Measurements from ENCODE around the gene KANSL1.

KANSL1 gene

DNA sequence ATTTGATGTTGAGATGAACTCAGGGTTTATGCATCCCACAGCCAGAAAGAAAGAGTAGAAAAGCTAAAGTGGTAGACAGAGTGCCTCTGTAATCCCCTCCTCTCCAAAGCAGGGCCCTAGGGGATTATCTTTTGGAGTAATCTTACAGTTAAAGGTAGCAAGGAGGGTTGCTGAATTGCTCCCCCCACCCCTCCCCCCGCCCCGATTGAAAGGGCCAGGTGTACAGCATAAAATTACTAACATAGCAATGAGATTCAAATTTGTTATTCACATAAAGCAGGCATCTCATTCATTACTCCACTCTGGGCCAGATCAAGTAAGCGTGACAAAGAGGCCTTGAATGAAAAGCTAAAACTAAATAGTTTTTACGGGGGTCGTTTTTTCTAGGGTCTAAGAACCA is 121.4 kb downstream of the KANSL1 start:
- no peak for DNase-seq (ENCODE audit: low spot score)

- DNase-seq (ENCODE audit: low spot score), result no peak
Observed at GRCh38 chr17:46064460-46064859, 128.8 kb downstream of the KANSL1 start.

DNA sequence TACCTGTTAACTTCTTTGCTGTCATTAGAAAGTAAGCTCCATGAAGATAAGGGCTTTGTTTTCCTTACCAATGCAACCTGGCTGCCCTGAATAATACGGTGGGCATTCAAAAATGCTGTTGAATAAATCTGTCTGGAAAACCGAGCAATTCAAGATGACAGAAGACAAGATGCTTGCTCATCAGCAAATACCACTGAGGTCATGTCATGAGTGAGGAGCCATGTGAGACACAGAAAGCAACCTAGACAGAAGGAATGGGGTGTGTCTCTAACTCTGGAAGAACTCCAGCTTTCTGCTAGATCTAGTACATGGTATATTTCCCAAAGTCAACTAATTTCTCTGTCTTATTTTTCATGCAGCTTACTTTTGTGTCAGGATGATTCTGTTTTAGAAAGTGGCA is 130.0 kb downstream of the KANSL1 start:
- peak; percentile 27 for DNase-seq (ENCODE audit: low spot score)

DNA sequence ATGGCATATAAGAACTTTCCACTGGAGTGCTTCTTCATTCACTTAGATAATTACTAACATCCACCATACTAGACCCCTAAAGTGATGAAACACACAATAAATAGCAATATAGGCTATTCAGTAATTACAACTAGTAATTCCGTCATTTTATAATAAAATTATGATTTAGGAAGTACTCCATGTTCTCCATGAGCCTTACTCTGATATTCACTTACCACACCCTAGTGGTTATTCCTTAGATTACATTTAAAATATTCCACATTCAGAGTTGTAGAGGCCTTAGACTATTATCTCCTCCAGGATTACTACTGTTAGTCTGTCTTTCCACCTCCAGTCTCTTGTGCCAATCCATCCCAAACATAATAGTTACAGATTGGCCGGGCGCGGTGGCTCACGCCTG is 131.8 kb downstream of the KANSL1 start:
- DNase-seq (ENCODE audit: low spot score), result peak; percentile 38

- no peak for DNase-seq (ENCODE audit: low spot score)
Observed at GRCh38 chr17:46060461-46060860, 132.8 kb downstream of the KANSL1 start.

GRCh38 chr17:46059486-46059885 is 133.7 kb downstream of the KANSL1 start:
- no peak for DNase-seq (ENCODE audit: low spot score)

DNA sequence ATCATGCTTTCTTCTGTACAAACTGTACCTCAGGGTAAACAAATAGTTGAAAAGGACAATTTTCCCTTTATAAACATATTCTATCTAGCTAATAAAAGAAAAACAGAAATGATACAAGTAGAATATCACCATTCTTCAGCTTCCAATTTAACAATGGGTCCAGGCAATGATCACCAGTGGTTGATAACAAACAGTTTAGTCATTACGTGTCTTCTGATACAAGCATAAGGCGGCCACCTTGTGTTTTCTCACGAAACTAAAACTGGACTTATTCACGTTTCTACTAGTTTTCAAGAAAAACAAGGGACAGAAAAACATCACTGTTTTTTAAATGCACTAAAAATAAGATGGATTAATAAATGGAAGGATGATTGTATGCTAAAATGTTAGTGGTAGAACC is 135.9 kb downstream of the KANSL1 start:
- DNase-seq (ENCODE audit: low spot score), result no peak

GRCh38 chr17:46056800-46057304 is 136.4 kb downstream of the KANSL1 start:
- no peak for DNase-seq (ENCODE audit: low spot score)

DNA sequence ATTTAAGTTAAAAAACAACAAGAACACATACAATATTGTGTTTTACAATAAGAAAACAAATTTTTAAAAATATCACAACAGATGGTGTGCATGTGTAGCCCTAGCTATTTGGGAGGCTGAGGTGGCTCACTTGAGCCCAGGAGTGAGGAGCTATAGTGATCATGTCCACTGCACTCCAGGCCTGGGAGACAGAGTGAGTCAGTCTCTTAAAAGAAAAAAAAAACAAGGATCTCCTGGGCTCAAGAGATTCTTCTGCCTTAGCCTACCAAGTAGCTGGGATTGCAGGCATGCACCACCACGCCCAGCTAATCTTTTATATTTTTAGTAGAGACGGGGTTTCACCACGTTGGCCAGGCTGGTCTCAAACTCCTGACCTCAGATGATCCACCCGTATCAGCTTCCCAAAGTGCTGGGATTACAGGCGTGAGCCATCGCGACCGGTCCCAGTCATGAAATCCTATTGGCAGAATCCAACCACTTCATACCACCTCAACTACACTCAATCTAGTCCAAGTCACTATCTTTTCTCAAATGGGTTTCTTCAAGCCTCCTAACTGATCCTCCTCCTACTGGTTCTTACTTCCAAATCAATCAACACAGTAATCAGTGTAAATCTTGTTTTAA is 139.2 kb downstream of the KANSL1 start:
- no peak for DNase-seq (ENCODE audit: low spot score)

DNA sequence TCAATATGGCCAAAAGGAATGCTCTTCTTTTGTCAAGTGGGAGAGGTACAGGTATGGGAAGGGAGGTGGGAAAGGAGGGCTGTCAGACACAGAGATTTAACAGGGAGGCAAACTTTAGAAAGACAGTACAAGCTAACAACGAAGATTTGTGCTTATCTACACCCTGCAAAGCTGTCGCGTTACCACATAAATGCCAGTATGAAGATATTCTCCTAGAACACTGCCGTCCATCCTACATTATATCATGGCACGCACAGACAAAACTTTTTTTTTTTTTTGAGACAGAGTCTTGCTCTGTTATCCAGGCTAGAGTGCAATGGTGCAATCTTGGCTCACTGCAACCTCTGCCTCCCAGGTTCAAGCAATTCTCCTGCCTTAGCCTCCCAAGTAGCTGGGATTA is 143.6 kb downstream of the KANSL1 start:
- DNase-seq (ENCODE audit: low spot score), result no peak

- DNase-seq (ENCODE audit: low spot score), result no peak
Observed at GRCh38 chr17:46047856-46048255, 145.4 kb downstream of the KANSL1 start.

DNA sequence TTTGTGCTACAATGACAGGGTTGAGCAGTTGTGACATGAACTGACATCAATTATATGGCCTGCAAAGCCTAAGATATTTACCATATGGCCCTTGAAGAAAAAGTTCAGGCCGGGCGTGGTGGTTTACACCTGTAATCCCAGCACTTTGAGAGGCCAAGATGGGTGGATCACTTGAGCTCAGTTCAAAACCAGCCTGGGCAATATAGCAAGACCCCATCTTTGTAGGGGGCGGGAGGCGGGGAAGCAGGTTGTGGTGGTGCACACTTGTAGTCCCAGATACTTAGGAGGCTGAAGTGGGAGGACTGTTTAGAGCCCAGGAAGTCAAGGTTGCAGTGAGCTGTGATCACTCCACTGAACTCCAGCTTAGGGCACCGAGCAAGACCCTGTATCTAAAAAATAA is 145.8 kb downstream of the KANSL1 start:
- DNase-seq (ENCODE audit: low spot score), result no peak

DNA sequence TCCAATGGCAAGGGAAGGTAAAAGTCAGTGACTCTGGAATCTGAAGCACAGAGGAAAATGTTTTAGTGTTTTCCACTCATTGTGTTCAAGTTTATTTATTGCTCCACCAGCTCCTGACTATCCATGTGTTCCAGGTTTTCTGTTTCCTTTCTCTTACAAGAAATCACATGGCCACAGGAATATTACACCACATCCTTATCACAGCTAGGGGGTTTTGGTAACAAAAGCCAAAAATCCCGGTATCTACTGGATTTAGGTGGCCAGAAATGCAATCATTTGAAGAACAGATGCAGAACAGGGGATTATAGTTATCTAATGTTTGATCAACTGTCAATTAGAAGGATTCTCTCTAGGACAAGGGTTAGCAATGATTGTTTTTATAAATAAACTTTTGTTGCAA is 146.3 kb downstream of the KANSL1 start:
- DNase-seq (ENCODE audit: low spot score), result no peak

GRCh38 chr17:46045639-46046038 is 147.6 kb downstream of the KANSL1 start:
- peak; percentile 15 for DNase-seq (ENCODE audit: low spot score)

GRCh38 chr17:46044989-46045388 is 148.2 kb downstream of the KANSL1 start:
- no peak for DNase-seq (ENCODE audit: low spot score)

DNA sequence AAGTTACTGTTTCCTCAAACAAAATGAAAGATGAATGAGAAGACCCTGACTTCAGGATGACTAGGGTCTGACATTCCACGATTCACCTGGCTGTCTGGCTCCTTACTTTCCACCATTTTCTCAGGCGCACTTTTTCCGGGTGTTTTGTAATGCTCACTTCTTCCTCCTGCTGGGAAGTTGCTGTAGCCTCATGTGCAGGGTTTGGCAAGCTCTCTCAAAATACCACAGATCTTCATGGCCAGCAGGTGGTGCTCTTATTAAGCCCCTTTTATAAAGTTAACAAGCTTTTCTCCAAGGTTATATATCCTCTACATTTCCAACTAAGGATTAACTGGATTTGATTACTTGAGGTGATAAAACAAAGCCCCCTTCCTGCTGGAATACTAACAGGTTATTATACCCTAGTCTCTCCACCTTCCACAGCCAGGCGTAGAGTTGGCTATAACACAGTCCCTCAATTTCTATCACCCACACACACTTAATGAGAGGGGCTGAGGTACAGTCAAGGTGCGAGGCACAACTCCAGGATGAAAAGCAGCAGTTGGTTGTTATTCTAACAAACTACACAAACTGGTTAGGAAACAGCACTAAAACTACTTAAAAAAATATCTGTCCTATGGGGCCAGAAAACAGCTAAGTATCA is 148.8 kb downstream of the KANSL1 start:
- DNase-seq (ENCODE audit: low spot score), result peak; percentile 75

- DNase-seq (ENCODE audit: low spot score), result no peak
Observed at GRCh38 chr17:46043606-46044005, 149.6 kb downstream of the KANSL1 start.

DNA sequence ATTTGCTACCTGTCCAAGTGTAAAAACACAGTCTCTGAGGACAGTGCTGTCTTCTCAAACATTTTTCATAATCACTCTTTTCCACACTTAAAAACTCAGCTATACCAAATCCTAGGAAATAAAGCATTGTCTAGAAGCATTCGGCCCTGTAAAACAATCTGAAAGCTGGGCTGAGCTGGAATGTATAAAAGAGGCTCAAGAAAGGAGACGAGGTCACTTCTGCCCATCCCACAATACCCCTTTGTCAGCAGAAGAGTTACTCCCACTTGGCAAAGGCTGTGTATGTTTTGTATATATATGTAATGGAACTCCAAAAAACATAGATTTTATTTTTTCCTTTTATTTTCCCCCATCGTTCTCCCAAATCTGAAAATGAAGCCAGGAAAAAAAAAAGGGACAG is 150.3 kb downstream of the KANSL1 start:
- no peak for DNase-seq (ENCODE audit: low spot score)

DNA sequence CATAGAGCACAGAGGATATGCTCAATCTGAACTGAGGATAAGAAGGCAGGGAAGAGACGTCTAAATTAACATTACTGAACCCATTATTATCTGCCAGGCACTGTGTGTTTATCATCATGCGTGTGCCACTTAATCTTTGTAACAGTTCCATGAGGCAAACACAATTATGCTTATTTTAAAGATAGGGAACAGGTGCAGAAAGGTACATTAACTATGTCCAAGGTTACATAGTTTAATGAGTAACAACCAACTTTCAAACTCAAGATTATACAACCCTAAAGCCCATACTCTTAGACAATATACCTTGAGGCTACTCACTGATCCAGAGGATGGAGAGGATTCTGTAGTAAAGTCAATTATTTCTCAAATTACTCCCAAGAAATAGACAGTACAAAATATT is 151.0 kb downstream of the KANSL1 start:
- no peak for DNase-seq (ENCODE audit: low spot score)

GRCh38 chr17:46039592-46040186 is 153.5 kb downstream of the KANSL1 start:
- no peak for DNase-seq (ENCODE audit: low spot score)

DNA sequence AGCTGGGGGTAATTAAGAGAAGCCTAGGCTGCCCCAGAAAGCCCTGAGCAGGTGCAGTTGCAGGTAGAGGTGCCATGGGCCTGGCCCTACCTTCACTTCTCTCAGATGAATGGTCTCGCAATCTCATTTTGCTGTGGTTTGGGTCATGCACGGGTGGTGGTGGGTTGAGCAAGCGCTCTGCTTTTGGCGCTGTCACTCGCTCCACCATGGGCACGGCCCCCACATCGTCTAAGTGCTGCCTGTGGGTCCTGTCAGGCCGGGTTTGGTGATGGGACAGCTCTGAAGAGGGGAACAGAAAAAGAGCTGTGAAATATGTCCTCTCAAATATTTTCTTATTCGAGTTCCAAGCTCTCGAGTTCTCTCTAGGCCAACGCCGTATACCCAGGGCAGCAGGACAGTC is 154.3 kb downstream of the KANSL1 start:
- DNase-seq (ENCODE audit: low spot score), result no peak

DNA sequence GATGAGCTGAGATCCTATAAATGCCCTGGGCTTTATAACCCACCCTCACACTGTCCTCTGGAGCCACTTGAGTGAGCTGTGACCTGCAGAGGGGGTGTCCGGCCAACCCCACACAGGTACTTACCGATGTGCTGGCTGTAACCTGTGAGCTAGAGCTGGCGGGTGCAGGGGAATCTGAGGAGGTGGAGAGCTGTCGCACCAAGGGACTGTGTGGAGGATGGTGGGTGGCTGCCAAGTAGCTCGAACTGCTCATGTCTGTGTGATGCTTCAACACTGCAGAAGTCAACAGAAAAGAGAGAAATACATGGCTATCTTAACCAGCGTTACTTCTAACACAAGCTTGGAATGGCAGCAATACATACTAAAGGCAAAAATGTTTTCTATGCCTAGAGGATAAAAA is 154.8 kb downstream of the KANSL1 start:
- DNase-seq (ENCODE audit: low spot score), result no peak

GRCh38 chr17:46037722-46038255 is 155.4 kb downstream of the KANSL1 start:
- no peak for DNase-seq (ENCODE audit: low spot score)

All from RKO (cell line).